Panc1 (cell line): ENCODE results near the gene CFAP58. TPM values are rescaled to one million over a fixed set of nuclear protein-coding genes. Genes with fewer than 3 reads are reported as not detected.
A peak's percentile ranks its signal among the peaks of the same experiment; 100 is the strongest.

Experiments
- ATAC-seq: fragments of 200-7000 bp; cut with Tn5 transposase; 2 replicates; pipeline ENCODE4 v1.9.1; 2020; ENCODE audit warnings: mild to moderate bottlenecking, moderate library complexity
- BruUV-seq: library from RNA; stranded (reverse); fragments of 400-500 nt; replicated peaks from 2 replicates; lab custom pipeline; 2021; lab: Mats Ljungman, UMichigan
- CTCF ChIA-PET: fragments of 300-600 bp; sonication (Branson Sonifier 250); formaldehyde crosslinking; loops from one replicate; lab custom pipeline; 2022; ENCODE audit warnings: antibody characterized with exemption; lab: Charles Lee
- POLR2A ChIA-PET: fragments of 300-600 bp; sonication (Branson Sonifier 250); formaldehyde crosslinking; loops from one replicate; lab custom pipeline; 2022; ENCODE audit warnings: antibody characterized with exemption; lab: Charles Lee
- DNase-seq: peaks from one replicate; pipeline ENCODE4 v3.0.0-alpha.2; 2010; ENCODE audit warnings: low read depth, low spot score
- H3K27ac ChIP-seq: 2 replicates; pipeline ENCODE4 v1.5.1; 2011; ENCODE audit warnings: mild to moderate bottlenecking, low read length, inconsistent platforms
- H3K27me3 ChIP-seq: fragments of 200-500 bp; sonication (Bioruptor generic); 2 replicates; pipeline ENCODE4 v1.6.0; 2014; ENCODE audit warnings: low read length, inconsistent platforms; ENCODE audit not compliant: control insufficient read depth, insufficient read depth
- H3K36me3 ChIP-seq: fragments of 200-500 bp; sonication (Bioruptor generic); 2 replicates; pipeline ENCODE4 v1.5.1; 2014; ENCODE audit warnings: inconsistent platforms, mild to moderate bottlenecking, low read length, moderate library complexity; ENCODE audit not compliant: control insufficient read depth, insufficient read depth
- H3K4me1 ChIP-seq: 2 replicates; pipeline ENCODE4 v1.5.1; 2011; ENCODE audit warnings: inconsistent platforms, mild to moderate bottlenecking, low read length, moderate library complexity; ENCODE audit not compliant: control insufficient read depth, insufficient read depth
- H3K4me3 ChIP-seq, 2 experiments: 2 replicates each; pipeline ENCODE4 v1.5.1; 2011 to 2012; ENCODE audit warnings: low read depth in 2 of 2, low read length in 2 of 2, mild to moderate bottlenecking in 2 of 2, inconsistent platforms in 1 of 2, moderate library complexity in 1 of 2
- H3K9me3 ChIP-seq: fragments of 200-500 bp; sonication (Bioruptor generic); 2 replicates; pipeline ENCODE4 v1.5.1; 2014; ENCODE audit warnings: low read depth, mild to moderate bottlenecking, inconsistent platforms, low read length, moderate library complexity; ENCODE audit not compliant: control insufficient read depth, insufficient read depth
- POLR2AphosphoS5 ChIP-seq: IDR thresholded peaks from 2 replicates; pipeline ENCODE4 v1.6.1; 2012; ENCODE audit warnings: mild to moderate bottlenecking, low read depth, low read length, moderate library complexity
- SIN3A ChIP-seq: IDR thresholded peaks from 2 replicates; pipeline ENCODE4 v1.6.1; 2012; ENCODE audit warnings: low read depth, mild to moderate bottlenecking, low read length, moderate library complexity, borderline replicate concordance; ENCODE audit not compliant: insufficient read depth
- TCF7L2 ChIP-seq: IDR thresholded peaks from 2 replicates; pipeline ENCODE4 v1.6.1; 2011; ENCODE audit warnings: mild to moderate bottlenecking, low read depth, low read length, inconsistent platforms
- in situ Hi-C: cut with HindIII; loops from 2 replicates; pipeline ENCODE4 v1.10.0; 2016; ENCODE audit warnings: low sequenced_read_pairs, low pct_unique_long_range_greater_than_20kb
- intact Hi-C: fragments of 100-400 bp; cut with micrococcal nuclease; formaldehyde crosslinking; loops from one replicate; pipeline ENCODE4 v1.10.0; 2022; ENCODE audit not compliant: unreplicated experiment
- total RNA-seq: library from RNA; stranded (reverse); gene quantifications from one replicate; pipeline ENCODE4 v1.2.1, GENCODE V29; 2021; ENCODE audit not compliant: unreplicated experiment
- TF ChIP-seq, protein P1 (sequence below): fragments of 450-650 bp; IDR thresholded peaks from 2 replicates; pipeline ENCODE4 v1.5.1; 2017; ENCODE audit warnings: mild to moderate bottlenecking
- TF ChIP-seq, protein P2 (sequence below), 2 experiments: IDR thresholded peaks; 2 replicates each; pipeline ENCODE4 v1.6.1; 2011 to 2012; ENCODE audit warnings: low read depth in 2 of 2, control low read depth in 1 of 2, low read length in 1 of 2, mild to moderate bottlenecking in 1 of 2, moderate library complexity in 1 of 2; ENCODE audit not compliant: insufficient read depth in 1 of 2

The CFAP58 gene
- total RNA-seq, 1 experiment from 2014 or later, result 2.0 TPM

DNA sequence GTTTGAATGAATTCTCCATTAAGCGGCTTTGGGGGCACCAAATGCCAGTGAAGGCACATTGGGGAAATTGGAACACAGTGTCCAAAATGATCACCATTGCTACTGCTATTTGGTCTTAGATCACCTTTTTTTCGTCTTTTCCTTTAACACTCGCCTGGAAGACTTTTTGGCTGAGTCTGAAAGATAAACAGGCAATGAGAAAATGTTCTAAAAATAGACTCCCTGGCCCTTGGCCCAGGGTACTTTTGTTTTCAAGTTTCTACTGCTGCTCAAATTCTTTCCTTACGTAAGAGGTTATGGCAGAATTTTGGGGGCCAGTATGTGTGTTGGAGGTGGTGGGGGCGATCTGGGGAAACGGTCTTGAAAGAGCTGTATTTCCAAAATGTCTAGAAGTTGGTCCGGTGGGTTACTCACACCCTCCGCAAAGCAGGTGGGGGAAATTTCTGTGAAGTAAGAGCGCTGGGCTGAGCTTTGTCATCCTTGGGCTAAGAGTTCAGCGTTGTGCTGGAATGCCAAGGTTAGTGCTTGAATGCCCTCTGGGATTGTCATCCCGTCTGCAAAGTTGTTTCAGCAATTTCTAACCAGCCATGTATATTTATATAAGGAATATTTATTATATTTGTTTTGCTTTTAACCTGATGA, 14.0 kb upstream of the CFAP58 start:
- POLR2A ChIA-PET, result interaction anchor here (0.6 to 0.7 kb wide), 2 partner anchors 17 to 44 kb away, joined by 3 to 5 read pairs; no protein-coding TSS in a partner anchor
- peaks cover 4% of the 10 kb centered on the region; the same call in 1 of the 2 replicates for H3K36me3 ChIP-seq
- H3K4me1 ChIP-seq, result peaks cover 46% of the 10 kb centered on the region
- no peaks in the 10 kb centered on the region for H3K27me3 ChIP-seq
- in situ Hi-C loops, result no loop called here
- TF ChIP-seq, protein P1, sequence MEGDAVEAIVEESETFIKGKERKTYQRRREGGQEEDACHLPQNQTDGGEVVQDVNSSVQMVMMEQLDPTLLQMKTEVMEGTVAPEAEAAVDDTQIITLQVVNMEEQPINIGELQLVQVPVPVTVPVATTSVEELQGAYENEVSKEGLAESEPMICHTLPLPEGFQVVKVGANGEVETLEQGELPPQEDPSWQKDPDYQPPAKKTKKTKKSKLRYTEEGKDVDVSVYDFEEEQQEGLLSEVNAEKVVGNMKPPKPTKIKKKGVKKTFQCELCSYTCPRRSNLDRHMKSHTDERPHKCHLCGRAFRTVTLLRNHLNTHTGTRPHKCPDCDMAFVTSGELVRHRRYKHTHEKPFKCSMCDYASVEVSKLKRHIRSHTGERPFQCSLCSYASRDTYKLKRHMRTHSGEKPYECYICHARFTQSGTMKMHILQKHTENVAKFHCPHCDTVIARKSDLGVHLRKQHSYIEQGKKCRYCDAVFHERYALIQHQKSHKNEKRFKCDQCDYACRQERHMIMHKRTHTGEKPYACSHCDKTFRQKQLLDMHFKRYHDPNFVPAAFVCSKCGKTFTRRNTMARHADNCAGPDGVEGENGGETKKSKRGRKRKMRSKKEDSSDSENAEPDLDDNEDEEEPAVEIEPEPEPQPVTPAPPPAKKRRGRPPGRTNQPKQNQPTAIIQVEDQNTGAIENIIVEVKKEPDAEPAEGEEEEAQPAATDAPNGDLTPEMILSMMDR, result no peak
- no peak for TF ChIP-seq SIN3A
- TF ChIP-seq POLR2AphosphoS5, result no peak; the same call in 1 of the 2 replicates
- TF ChIP-seq, protein P2, sequence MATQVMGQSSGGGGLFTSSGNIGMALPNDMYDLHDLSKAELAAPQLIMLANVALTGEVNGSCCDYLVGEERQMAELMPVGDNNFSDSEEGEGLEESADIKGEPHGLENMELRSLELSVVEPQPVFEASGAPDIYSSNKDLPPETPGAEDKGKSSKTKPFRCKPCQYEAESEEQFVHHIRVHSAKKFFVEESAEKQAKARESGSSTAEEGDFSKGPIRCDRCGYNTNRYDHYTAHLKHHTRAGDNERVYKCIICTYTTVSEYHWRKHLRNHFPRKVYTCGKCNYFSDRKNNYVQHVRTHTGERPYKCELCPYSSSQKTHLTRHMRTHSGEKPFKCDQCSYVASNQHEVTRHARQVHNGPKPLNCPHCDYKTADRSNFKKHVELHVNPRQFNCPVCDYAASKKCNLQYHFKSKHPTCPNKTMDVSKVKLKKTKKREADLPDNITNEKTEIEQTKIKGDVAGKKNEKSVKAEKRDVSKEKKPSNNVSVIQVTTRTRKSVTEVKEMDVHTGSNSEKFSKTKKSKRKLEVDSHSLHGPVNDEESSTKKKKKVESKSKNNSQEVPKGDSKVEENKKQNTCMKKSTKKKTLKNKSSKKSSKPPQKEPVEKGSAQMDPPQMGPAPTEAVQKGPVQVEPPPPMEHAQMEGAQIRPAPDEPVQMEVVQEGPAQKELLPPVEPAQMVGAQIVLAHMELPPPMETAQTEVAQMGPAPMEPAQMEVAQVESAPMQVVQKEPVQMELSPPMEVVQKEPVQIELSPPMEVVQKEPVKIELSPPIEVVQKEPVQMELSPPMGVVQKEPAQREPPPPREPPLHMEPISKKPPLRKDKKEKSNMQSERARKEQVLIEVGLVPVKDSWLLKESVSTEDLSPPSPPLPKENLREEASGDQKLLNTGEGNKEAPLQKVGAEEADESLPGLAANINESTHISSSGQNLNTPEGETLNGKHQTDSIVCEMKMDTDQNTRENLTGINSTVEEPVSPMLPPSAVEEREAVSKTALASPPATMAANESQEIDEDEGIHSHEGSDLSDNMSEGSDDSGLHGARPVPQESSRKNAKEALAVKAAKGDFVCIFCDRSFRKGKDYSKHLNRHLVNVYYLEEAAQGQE (IDR thresholded peaks at IDR 0.05; ENCODE audit: insufficient read depth in 1 of 2, low read depth in 2 of 2, low read length in 1 of 2), result no peak
- no peak for TF ChIP-seq TCF7L2
- no peak for ATAC-seq
- no peak for DNase-seq
- intact Hi-C loops, result no loop called here
- H3K27ac ChIP-seq, result peak overlapping the region; percentile 99
- CTCF ChIA-PET, result interaction anchor here (0.6 kb wide), 1 partner anchor 72 kb away, joined by 10 read pairs; no protein-coding TSS in a partner anchor
- no TSS peak for BruUV-seq
- H3K4me3 ChIP-seq, result peak overlapping the region; percentile 83 to 86
- H3K9me3 ChIP-seq, result no peaks in the 10 kb centered on the region

DNA sequence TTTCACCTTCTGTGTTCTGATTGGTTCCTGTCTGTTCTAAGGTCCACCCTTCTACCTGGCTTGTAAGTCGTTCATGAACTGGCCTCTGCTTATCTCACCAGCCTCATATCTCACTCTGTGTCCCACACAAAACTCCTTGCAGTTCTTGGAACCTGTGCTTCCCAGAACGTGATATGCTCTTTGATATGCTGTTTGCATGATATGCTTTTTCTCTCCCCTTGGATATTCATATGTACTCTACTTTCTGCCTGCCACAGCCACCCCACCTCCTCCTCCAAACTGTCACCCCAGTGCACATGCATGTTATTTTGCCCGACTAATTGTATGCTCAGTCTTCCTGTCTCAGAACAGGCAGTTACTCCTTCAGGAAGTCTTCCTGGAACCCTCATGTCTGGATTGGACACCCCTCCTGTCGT, 13.5 kb upstream of the CFAP58 start:
- TF ChIP-seq TCF7L2 (no peak), SIN3A (no peak), POLR2AphosphoS5 (no peak)
- TF ChIP-seq, protein P1, result no peak
- TF ChIP-seq, protein P2 (IDR thresholded peaks at IDR 0.05; ENCODE audit: insufficient read depth in 1 of 2, low read depth in 2 of 2, low read length in 1 of 2), result no peak
- no TSS peak for BruUV-seq
- DNase-seq (no peak), ATAC-seq (no peak)
- Histone ChIP-seq H3K4me3 (peak overlapping the region in 1 of 2 experiments; percentile 83; a peak in 3 of 4 replicates), H3K27ac (peak overlapping the region; percentile 99), H3K36me3 (peaks cover 4% of the 10 kb centered on the region; the same call in 1 of the 2 replicates), H3K4me1 (peaks cover 41% of the 10 kb centered on the region), H3K9me3 (no peaks in the 10 kb centered on the region), H3K27me3 (no peaks in the 10 kb centered on the region)
- intact Hi-C loops (no loop called here), in situ Hi-C loops (no loop called here)
- ChIA-PET POLR2A (interaction anchor here (0.6 kb wide), 1 partner anchor 16 kb away, joined by 5 read pairs; no protein-coding TSS in a partner anchor), CTCF (no interaction called here)
